GM21786 (cell line): Measurements from ENCODE around the gene CRCP.

Source experiments
- ATAC-seq: cut with Tn5 transposase; IDR thresholded peaks from one replicate; pipeline ENCODE4 v1.9.1; 2021; ENCODE audit not compliant: unreplicated experiment

The CRCP gene

GRCh38 chr7:66186991-66187390, 72.3 kb downstream of the CRCP start:
- ATAC-seq: no peak

GRCh38 chr7:66187905-66188304, 73.3 kb downstream of the CRCP start:
- no peak for ATAC-seq

GRCh38 chr7:66188645-66189044, 74.0 kb downstream of the CRCP start:
- no peak for ATAC-seq

GRCh38 chr7:66189695-66190503, 75.3 kb downstream of the CRCP start:
- ATAC-seq: no peak

- ATAC-seq: no peak
Measured at GRCh38 chr7:66190504-66190857, 75.8 kb downstream of the CRCP start.

GRCh38 chr7:66193146-66193725, 78.6 kb downstream of the CRCP start:
- no peak for ATAC-seq

DNA sequence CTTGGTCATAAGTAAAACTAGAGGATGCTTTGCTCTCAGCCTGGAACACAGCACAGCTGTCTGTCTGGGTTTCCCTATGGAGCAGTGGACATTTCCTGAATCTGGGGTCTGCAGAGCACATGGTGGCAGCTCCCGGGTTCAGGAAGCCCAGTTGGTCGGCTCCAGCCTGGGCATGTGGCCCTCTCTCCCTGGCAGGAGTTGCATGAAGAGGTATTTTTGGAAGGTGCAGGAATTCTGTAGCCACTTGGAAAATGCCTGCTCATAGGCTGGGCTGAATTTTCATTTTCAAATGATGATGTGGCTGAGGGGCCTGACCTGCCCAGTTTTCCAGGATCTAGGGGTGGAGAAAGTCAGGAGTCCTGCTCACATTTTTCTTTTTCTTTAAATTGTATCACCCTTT, 83.8 kb downstream of the CRCP start:
- ATAC-seq: no peak

DNA sequence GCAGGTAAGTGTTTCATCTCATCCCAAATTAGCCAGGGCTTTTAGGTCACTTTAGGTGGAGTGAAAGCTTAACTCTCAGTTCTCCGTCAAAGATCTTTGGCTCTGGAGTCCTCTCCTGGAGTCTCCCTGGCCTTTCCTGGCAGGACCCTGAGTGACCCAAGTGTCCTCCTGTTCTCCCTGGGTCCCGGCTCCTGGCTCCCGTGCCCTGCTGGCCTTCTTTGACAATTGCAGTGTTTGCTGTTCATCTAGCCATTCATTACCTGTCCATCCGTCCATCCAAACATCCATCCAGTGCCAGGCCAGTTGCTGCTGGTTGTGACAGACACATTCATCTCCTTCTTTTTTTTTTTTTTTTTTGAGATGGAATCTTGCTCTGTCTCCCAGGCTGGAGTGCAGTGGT, 84.3 kb downstream of the CRCP start:
- no peak for ATAC-seq

GRCh38 chr7:66202441-66202840, 87.8 kb downstream of the CRCP start:
- ATAC-seq: no peak
